RWPE1 (cell line): Measurements from ENCODE around the gene C2orf74.
"Not testable (repeated sequence)": the region's sequence is repeated elsewhere in the genome, so short reads cannot be mapped to it uniquely, and the experiment has no call there.

Experiments used
- CTCF ChIA-PET: fragments of 350-600 bp; sonication (Branson Sonifier 250); formaldehyde crosslinking; extraction: SDS; loops from one replicate; lab custom pipeline; 2021; lab: Yijun Ruan, JAX
- POLR2A ChIA-PET: fragments of 400-600 bp; formaldehyde crosslinking; extraction: SDS; loops from one replicate; lab custom pipeline; 2020; ENCODE audit warnings: antibody characterized with exemption; ENCODE audit not compliant: low non-redundant PET; lab: Yijun Ruan, JAX
- DNase-seq: peaks from one replicate; pipeline ENCODE4 v3.0.0; 2012; ENCODE audit warnings: low spot score
- H3K27ac ChIP-seq: fragments of 450-650 bp; 2 replicates; pipeline ENCODE4 v1.5.1; 2017
- CTCF ChIP-seq: fragments of 450-650 bp; conservative IDR thresholded peaks from 2 replicates; pipeline ENCODE4 v1.5.1; 2017; ENCODE audit warnings: low read depth, mild to moderate bottlenecking

The C2orf74 gene

GRCh38 chr2:61149074-61149473 lies 12.9 kb upstream of the C2orf74 start:
- no peak for TF ChIP-seq CTCF
- POLR2A ChIA-PET, result no interaction called here

DNA sequence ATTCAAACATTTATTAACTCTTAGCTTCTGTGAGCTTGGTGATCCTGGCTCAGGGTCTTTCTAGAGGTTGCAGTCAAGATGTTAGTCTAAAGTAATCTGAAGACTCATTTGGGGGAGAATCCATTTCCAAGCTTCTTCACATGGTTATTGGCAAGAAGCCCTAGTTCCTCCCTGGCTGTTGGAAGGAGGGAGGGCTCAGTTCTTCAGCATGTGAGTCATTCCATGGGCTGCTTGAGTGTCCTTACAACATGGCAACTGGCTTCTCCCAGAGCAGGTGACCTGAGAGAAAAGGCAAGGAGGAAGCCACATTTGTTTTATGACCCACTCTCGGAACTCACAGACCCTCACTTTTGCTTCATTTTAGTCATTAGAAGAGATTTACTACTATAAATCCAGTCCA lies 10.6 kb upstream of the C2orf74 start:
- TF ChIP-seq CTCF, result no peak
- ChIA-PET CTCF (interaction anchor here (0.7 kb wide), 1 partner anchor 58 kb away, joined by 3 read pairs; no protein-coding TSS in a partner anchor), POLR2A (interaction anchor here (0.6 kb wide), 1 partner anchor 24 kb away, joined by 3 read pairs; no protein-coding TSS in a partner anchor)
- DNase-seq, result peak; percentile 24
- no peak overlapping the region for H3K27ac ChIP-seq

More at GRCh38 chr2:61149074-61149473, 12.9 kb upstream of the C2orf74 start:
- H3K27ac ChIP-seq, result no peak overlapping the region
- DNase-seq, result no peak
- CTCF ChIA-PET, result no interaction called here

- CTCF ChIA-PET, result interaction anchor here (0.6 kb wide), 1 partner anchor 476 kb away, joined by 3 read pairs; no protein-coding TSS in a partner anchor
Observed at GRCh38 chr2:61157371-61158003, 4.5 kb upstream of the C2orf74 start.

DNA sequence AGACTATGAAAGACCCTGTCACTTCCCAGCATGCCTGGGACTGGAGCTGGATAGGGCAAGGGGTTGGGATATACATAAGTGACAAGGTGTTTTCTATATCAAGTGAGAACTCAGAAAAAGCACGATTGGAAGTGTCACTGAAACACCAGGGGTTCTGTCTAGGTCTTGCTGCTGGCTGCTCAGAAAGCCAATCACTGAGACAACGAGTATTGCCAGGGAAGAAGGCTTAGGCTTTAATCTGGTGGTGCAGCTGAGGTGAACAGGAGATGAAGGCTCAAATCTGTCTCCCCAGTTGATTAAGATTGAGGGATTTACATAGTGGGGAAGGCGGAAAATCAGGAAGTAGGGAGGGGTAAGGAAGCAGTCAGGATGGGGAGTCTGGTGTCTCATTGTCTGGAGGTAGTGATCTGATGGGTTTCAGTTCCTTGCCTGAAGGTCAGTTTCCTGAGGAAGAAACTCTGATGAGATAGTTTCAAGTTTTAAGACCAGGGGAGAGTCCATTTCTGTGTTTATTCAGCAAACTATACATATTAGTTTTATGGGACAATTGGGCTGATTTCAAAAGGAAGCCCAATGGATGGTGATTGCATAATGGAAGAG lies 3.5 kb upstream of the C2orf74 start:
- H3K27ac ChIP-seq, result no peak overlapping the region
- CTCF ChIA-PET, result no interaction called here
- TF ChIP-seq CTCF, result no peak
- DNase-seq, result no peak
- POLR2A ChIA-PET, result no interaction called here

More at GRCh38 chr2:61157371-61158003, 4.5 kb upstream of the C2orf74 start:
- no peak overlapping the region for H3K27ac ChIP-seq
- POLR2A ChIA-PET, result no interaction called here
- no peak for TF ChIP-seq CTCF
- DNase-seq, result no peak

DNA sequence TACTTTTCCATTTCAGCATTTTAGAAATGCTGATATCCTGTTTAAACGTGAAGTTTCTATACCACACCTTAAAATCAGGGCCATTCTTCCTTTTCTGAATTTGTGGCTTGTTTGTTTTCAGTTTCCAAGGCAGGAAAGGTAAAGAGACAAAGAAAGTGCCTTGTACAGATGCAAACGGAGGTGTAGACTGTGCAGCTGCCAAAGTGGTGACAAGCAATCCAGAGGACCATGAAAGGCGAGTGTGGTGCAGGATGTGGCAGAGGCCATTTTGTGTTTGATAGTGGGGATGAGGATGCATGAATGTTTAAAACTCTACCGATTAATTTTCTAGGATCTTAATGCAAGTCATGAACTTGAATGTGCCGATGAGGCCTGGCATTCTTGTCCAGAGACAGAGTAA lies 733 bp downstream of the C2orf74 start:
- no peak overlapping the region for H3K27ac ChIP-seq
- CTCF ChIA-PET, result no interaction called here
- DNase-seq, result no peak
- no peak for TF ChIP-seq CTCF
- POLR2A ChIA-PET, result no interaction called here

- CTCF ChIA-PET, H3K27ac ChIP-seq, DNase-seq, POLR2A ChIA-PET: not testable (repeated sequence)
Observed at GRCh38 chr2:61165082-61165481, 3.1 kb downstream of the C2orf74 start.

- DNase-seq, result no peak
- CTCF ChIA-PET, result no interaction called here
- no peak overlapping the region for H3K27ac ChIP-seq
- POLR2A ChIA-PET, result no interaction called here
- TF ChIP-seq CTCF, result no peak
Observed at GRCh38 chr2:61165946-61166345, 4.0 kb downstream of the C2orf74 start.
